Measurements from ENCODE around the gene PCDHGB7.

DNA sequence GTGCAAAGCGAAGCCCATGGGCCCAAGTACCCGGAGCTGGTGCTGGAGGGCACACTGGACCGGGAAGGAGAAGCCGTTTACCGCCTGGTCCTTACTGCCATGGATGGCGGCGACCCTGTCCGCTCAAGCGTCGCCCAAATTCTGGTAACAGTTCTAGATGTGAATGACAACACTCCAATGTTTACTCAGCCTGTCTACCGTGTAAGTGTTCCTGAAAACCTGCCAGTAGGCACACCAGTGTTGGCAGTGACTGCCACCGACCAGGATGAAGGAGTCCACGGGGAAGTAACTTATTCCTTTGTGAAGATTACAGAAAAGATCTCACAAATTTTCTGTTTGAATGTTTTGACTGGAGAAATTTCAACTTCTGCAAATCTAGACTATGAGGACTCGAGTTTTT lies 42.9 kb upstream of the PCDHGB7 start:
- TF ChIP-seq POLR2AphosphoS5 (IDR thresholded peaks at IDR 0.05), result no peak
- TF ChIP-seq, protein P1, sequence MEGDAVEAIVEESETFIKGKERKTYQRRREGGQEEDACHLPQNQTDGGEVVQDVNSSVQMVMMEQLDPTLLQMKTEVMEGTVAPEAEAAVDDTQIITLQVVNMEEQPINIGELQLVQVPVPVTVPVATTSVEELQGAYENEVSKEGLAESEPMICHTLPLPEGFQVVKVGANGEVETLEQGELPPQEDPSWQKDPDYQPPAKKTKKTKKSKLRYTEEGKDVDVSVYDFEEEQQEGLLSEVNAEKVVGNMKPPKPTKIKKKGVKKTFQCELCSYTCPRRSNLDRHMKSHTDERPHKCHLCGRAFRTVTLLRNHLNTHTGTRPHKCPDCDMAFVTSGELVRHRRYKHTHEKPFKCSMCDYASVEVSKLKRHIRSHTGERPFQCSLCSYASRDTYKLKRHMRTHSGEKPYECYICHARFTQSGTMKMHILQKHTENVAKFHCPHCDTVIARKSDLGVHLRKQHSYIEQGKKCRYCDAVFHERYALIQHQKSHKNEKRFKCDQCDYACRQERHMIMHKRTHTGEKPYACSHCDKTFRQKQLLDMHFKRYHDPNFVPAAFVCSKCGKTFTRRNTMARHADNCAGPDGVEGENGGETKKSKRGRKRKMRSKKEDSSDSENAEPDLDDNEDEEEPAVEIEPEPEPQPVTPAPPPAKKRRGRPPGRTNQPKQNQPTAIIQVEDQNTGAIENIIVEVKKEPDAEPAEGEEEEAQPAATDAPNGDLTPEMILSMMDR (IDR thresholded peaks at IDR 0.05; ENCODE audit: poor library complexity, severe bottlenecking), result no peak
- TF ChIP-seq, protein P2, sequence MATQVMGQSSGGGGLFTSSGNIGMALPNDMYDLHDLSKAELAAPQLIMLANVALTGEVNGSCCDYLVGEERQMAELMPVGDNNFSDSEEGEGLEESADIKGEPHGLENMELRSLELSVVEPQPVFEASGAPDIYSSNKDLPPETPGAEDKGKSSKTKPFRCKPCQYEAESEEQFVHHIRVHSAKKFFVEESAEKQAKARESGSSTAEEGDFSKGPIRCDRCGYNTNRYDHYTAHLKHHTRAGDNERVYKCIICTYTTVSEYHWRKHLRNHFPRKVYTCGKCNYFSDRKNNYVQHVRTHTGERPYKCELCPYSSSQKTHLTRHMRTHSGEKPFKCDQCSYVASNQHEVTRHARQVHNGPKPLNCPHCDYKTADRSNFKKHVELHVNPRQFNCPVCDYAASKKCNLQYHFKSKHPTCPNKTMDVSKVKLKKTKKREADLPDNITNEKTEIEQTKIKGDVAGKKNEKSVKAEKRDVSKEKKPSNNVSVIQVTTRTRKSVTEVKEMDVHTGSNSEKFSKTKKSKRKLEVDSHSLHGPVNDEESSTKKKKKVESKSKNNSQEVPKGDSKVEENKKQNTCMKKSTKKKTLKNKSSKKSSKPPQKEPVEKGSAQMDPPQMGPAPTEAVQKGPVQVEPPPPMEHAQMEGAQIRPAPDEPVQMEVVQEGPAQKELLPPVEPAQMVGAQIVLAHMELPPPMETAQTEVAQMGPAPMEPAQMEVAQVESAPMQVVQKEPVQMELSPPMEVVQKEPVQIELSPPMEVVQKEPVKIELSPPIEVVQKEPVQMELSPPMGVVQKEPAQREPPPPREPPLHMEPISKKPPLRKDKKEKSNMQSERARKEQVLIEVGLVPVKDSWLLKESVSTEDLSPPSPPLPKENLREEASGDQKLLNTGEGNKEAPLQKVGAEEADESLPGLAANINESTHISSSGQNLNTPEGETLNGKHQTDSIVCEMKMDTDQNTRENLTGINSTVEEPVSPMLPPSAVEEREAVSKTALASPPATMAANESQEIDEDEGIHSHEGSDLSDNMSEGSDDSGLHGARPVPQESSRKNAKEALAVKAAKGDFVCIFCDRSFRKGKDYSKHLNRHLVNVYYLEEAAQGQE (IDR thresholded peaks at IDR 0.05; ENCODE audit: borderline replicate concordance), result no peak
- TF ChIP-seq EP300 (conservative IDR thresholded peaks at IDR 0.05; ENCODE audit: poor library complexity, severe bottlenecking), result no peak

Data from neural cell (in vitro differentiated cells).